Endothelial cell of umbilical vein (primary cell): Measurements from ENCODE around the gene RDH13. TPM values are rescaled to one million over a fixed set of nuclear protein-coding genes. Genes with fewer than 3 reads are reported as not detected.

Experiments
- BruUV-seq: library from RNA; stranded (reverse); fragments of 400-500 nt; replicated peaks from 2 replicates; lab custom pipeline; 2021; lab: Mats Ljungman, UMichigan
- CTCF ChIA-PET: fragments of 300-600, 350-600 bp; sonication (Branson Sonifier 250); formaldehyde crosslinking; loops from one replicate; lab custom pipeline; 2021; ENCODE audit warnings: antibody characterized with exemption, inconsistent platforms; lab: Charles Lee
- POLR2A ChIA-PET: fragments of 300-600, 350-600 bp; sonication (Branson Sonifier 250); formaldehyde crosslinking; loops from one replicate; lab custom pipeline; 2021; ENCODE audit warnings: antibody characterized with exemption, inconsistent platforms; lab: Charles Lee
- DNase-seq: peaks from one replicate; pipeline ENCODE4 v3.0.0-alpha.2; 2011; ENCODE audit warnings: low read depth, low spot score
- FAIRE-seq: peaks from 2 replicates; lab custom pipeline; 2011; peaks lifted over from hg19 to GRCh38; lab: Jason Lieb, UNC
- H2AFZ ChIP-seq: 2 replicates; pipeline ENCODE4 v1.6.0; 2012; ENCODE audit warnings: low read depth, low read length, control low read depth, inconsistent platforms
- H3K27ac ChIP-seq: 2 replicates; pipeline ENCODE4 v1.5.1; 2011; ENCODE audit warnings: low read depth, mild to moderate bottlenecking, control low read depth, low read length, moderate library complexity; ENCODE audit not compliant: insufficient read depth
- H3K27me3 ChIP-seq, 2 experiments: 2 replicates each; pipeline versions ENCODE4 v1.6.0 to v1.6.1; 2011; ENCODE audit warnings: low read length in 2 of 2, mixed read lengths in 1 of 2; ENCODE audit not compliant: control insufficient read depth in 2 of 2, insufficient read depth in 2 of 2
- H3K36me3 ChIP-seq, 2 experiments: 2 replicates in 1 of 2; 3 replicates in 1 of 2; pipeline ENCODE4 v1.5.1; 2011; ENCODE audit warnings: low read length in 2 of 2, mild to moderate bottlenecking in 1 of 2, moderate library complexity in 1 of 2; ENCODE audit not compliant: control insufficient read depth in 2 of 2, insufficient read depth in 2 of 2; ENCODE audit errors: extremely low read depth in 1 of 2
- H3K4me1 ChIP-seq: 3 replicates; pipeline ENCODE4 v1.5.1; 2011; ENCODE audit warnings: mild to moderate bottlenecking, low read length; ENCODE audit not compliant: control insufficient read depth, insufficient read depth; ENCODE audit errors: extremely low read depth
- H3K4me2 ChIP-seq: 2 replicates; pipeline ENCODE4 v1.6.1; 2011; ENCODE audit warnings: low read length, control low read depth, mixed read lengths; ENCODE audit not compliant: insufficient read depth
- H3K4me3 ChIP-seq, 3 experiments: fragments of 200-600 bp in 1 of 3; sonication (generic), shearing (Covaris generic) in 1 of 3; replicated peaks in 1 of 3; 2 replicates each; pipeline ENCODE4 v1.5.1; 2011 to 2016; ENCODE audit warnings: control low read depth in 3 of 3, low read length in 3 of 3, mild to moderate bottlenecking in 2 of 3, inconsistent platforms in 1 of 3, low read depth in 1 of 3, moderate library complexity in 1 of 3; ENCODE audit not compliant: insufficient read depth in 1 of 3
- H3K79me2 ChIP-seq: 2 replicates; pipeline ENCODE4 v1.6.0; 2012; ENCODE audit warnings: low read length, inconsistent platforms; ENCODE audit not compliant: control insufficient read depth, insufficient read depth
- H3K9ac ChIP-seq: replicated peaks from 2 replicates; pipeline ENCODE3; 2011; ENCODE audit warnings: low read length, control low read depth; ENCODE audit not compliant: insufficient read depth; ENCODE audit errors: extremely low read depth
- H3K9me1 ChIP-seq: replicated peaks from 3 replicates; pipeline ENCODE4 v1.6.0; 2011; ENCODE audit warnings: mild to moderate bottlenecking, low read length; ENCODE audit not compliant: control insufficient read depth, insufficient read depth; ENCODE audit errors: extremely low read depth
- H3K9me3 ChIP-seq: replicated peaks from 2 replicates; pipeline ENCODE4 v1.5.1; 2012; ENCODE audit warnings: low read length, inconsistent platforms; ENCODE audit not compliant: control insufficient read depth, insufficient read depth
- H4K20me1 ChIP-seq: replicated peaks from 2 replicates; pipeline ENCODE3; 2011; ENCODE audit warnings: mild to moderate bottlenecking, low read length; ENCODE audit not compliant: control insufficient read depth, insufficient read depth; ENCODE audit errors: extremely low read depth
- CTCF ChIP-seq, 2 donors: IDR thresholded peaks; 1 replicate in 1 of 2; 2 replicates in 1 of 2; pipeline ENCODE4 v1.5.1; 2011; ENCODE audit warnings: low read length in 2 of 2, mild to moderate bottlenecking in 2 of 2, moderate library complexity in 2 of 2, control low read depth in 1 of 2, inconsistent platforms in 1 of 2, low read depth in 1 of 2; ENCODE audit not compliant: insufficient read depth in 1 of 2; ENCODE audit errors: extremely low read depth in 1 of 2
- EZH2 ChIP-seq: IDR thresholded peaks from 2 replicates; pipeline ENCODE4 v1.6.1; 2012; ENCODE audit warnings: borderline replicate concordance, low read depth, mild to moderate bottlenecking, moderate library complexity, low read length, inconsistent platforms; ENCODE audit not compliant: severe bottlenecking
- FOS ChIP-seq: IDR thresholded peaks from 2 replicates; pipeline ENCODE4 v1.6.1; 2011; ENCODE audit warnings: mild to moderate bottlenecking, low read length, moderate library complexity, borderline replicate concordance; ENCODE audit not compliant: insufficient read depth
- GATA2 ChIP-seq: IDR thresholded peaks from 2 replicates; pipeline ENCODE4 v1.7.0; 2011; ENCODE audit warnings: low read depth, mild to moderate bottlenecking, moderate library complexity, mixed read lengths, low read length; ENCODE audit not compliant: insufficient read length, insufficient read depth
- JUN ChIP-seq: IDR thresholded peaks from 2 replicates; pipeline ENCODE4 v1.6.1; 2011; ENCODE audit warnings: borderline replicate concordance, low read depth; ENCODE audit not compliant: insufficient read length, insufficient read depth
- MAX ChIP-seq: IDR thresholded peaks from 2 replicates; pipeline ENCODE4 v1.6.1; 2011; ENCODE audit not compliant: insufficient read depth, insufficient read length
- MYC ChIP-seq: IDR thresholded peaks from one replicate; pipeline ENCODE4 v1.6.1; 2011; ENCODE audit warnings: mild to moderate bottlenecking, low read depth, low read length
- POLR2A ChIP-seq: IDR thresholded peaks from 2 replicates; pipeline ENCODE4 v1.6.1; 2012; ENCODE audit warnings: low read depth, mild to moderate bottlenecking, control low read depth, low read length
- POLR2AphosphoS5 ChIP-seq: IDR thresholded peaks from 2 replicates; pipeline ENCODE4 v1.6.1; 2012; ENCODE audit warnings: low read depth, mild to moderate bottlenecking, control low read depth, low read length, moderate library complexity; ENCODE audit not compliant: insufficient read depth
- dilution Hi-C: fragments of 300-500 bp; cut with MboI; formaldehyde crosslinking; loops from one replicate; pipeline ENCODE4 v1.15.0; 2019; ENCODE audit warnings: low sequenced_read_pairs; ENCODE audit not compliant: extremely low pct_ligation_motif_present
- intact Hi-C: fragments of 100-400 bp; cut with micrococcal nuclease; formaldehyde crosslinking; loops from one replicate; pipeline ENCODE4 v1.10.0; 2022
- polyA plus RNA-seq, 4 experiments: library from polyadenylated mRNA; depleted of rRNA in 3 of 4; stranded (reverse) in 3 of 4; unstranded in 1 of 4; fragments of >200 nt; gene quantifications; 2 replicates each; pipeline versions ENCODE4 v1.2.1 to v1.2.3, GENCODE V29; 2011 to 2012; ENCODE audit warnings: missing spikeins in 1 of 4
- total RNA-seq: library from RNA; stranded (reverse); gene quantifications from 2 replicates; pipeline ENCODE4 v1.2.3, GENCODE V29; 2021

RDH13 gene
- total and polyA plus RNA-seq, 2 donors (not counting 3 experiments of a cell fraction or from before 2014, with no cell fraction given), result 8.7 to 19.6 TPM

- Histone ChIP-seq H3K4me3 (no peak overlapping the region), H3K27me3 (no peaks in the 10 kb centered on the region), H3K4me1 (peaks cover 10% of the 10 kb centered on the region), H2AFZ (no peak overlapping the region), H3K27ac (no peak overlapping the region), H4K20me1 (no peaks in the 10 kb centered on the region), H3K4me2 (no peak overlapping the region), H3K9me1 (no peaks in the 10 kb centered on the region), H3K79me2 (no peaks in the 10 kb centered on the region), H3K9me3 (no peaks in the 10 kb centered on the region), H3K36me3 (no peaks in the 10 kb centered on the region), H3K9ac (no peak overlapping the region)
- intact Hi-C loops (no loop called here), dilution Hi-C loops (no loop called here)
- POLR2A ChIA-PET, result no interaction called here
- FAIRE-seq (no peak), DNase-seq (no peak)
- CTCF ChIA-PET, result no interaction called here
- no TSS peak for BruUV-seq
- no peak for TF ChIP-seq POLR2AphosphoS5
- TF ChIP-seq GATA2, result no peak
- TF ChIP-seq POLR2A, result no peak
- TF ChIP-seq JUN, result no peak
- no peak for TF ChIP-seq EZH2
- TF ChIP-seq CTCF (IDR thresholded peaks at IDR 0.05; ENCODE audit: extremely low read depth in 1 of 2, insufficient read depth in 1 of 2, low read depth in 1 of 2, low read length in 2 of 2), result no peak
- TF ChIP-seq FOS, result no peak
- no peak for TF ChIP-seq MYC
- no peak for TF ChIP-seq MAX
Observed at GRCh38 chr19:55013596-55013995, 49.4 kb downstream of the RDH13 start.
